Stimulated activated CD8-positive, alpha-beta memory T cell treated with anti-CD3 and anti-CD28 coated beads, Interleukin-7, amount 100 ng/mL, for 24 hours (primary cell): Measurements from ENCODE around the gene MAG.

Experiments used
- DNase-seq: peaks from one replicate; pipeline ENCODE4 v3.0.0-alpha.2; 2020; ENCODE audit warnings: low read depth

MAG gene

GRCh38 chr19:35291916-35292315, at the start of gene MAG:
MAG (plus strand) TSS chr19:35292161; CDS start chr19:35295409, 3,248 bp downstream.
- no peak for DNase-seq

- no peak for DNase-seq
Measured at GRCh38 chr19:35246466-35247092, 45.4 kb upstream of the MAG start.

- no peak for DNase-seq
Measured at GRCh38 chr19:35247526-35248309, 44.2 kb upstream of the MAG start.

- peak; percentile 38 for DNase-seq
Measured at GRCh38 chr19:35248310-35249145, 43.4 kb upstream of the MAG start, which contains the start of gene LSR. LSR (plus strand) TSS chr19:35249002; CDS start chr19:35249023, 21 bp downstream.

- no peak for DNase-seq
Measured at GRCh38 chr19:35249146-35249847, 42.7 kb upstream of the MAG start.

GRCh38 chr19:35249848-35250711, 41.9 kb upstream of the MAG start:
- no peak for DNase-seq

- no peak for DNase-seq
Measured at GRCh38 chr19:35251456-35251855, 40.5 kb upstream of the MAG start.

GRCh38 chr19:35253316-35254286, 38.4 kb upstream of the MAG start:
- DNase-seq, result no peak

- no peak for DNase-seq
Measured at GRCh38 chr19:35254341-35255297, 37.3 kb upstream of the MAG start.

GRCh38 chr19:35256566-35256965, 35.4 kb upstream of the MAG start:
- DNase-seq, result no peak

GRCh38 chr19:35257113-35257461, 34.9 kb upstream of the MAG start:
- no peak for DNase-seq

- no peak for DNase-seq
Measured at GRCh38 chr19:35260694-35261304, 31.2 kb upstream of the MAG start.

- no peak for DNase-seq
Measured at GRCh38 chr19:35261356-35262100, 30.4 kb upstream of the MAG start.

GRCh38 chr19:35262101-35262761, 29.7 kb upstream of the MAG start:
- no peak for DNase-seq

GRCh38 chr19:35264268-35265125, 27.5 kb upstream of the MAG start:
- DNase-seq, result no peak
